ENCODE measurements around the gene RFX2. TPM values are rescaled to one million over a fixed set of nuclear protein-coding genes. Genes with fewer than 3 reads are reported as not detected.

RFX2 gene
- total and polyA plus RNA-seq, 9 of the 15 experiments (the other 6 are each of a cell fraction or from before 2014, with no cell fraction given) = 3.6 to 18.7 (median 8.7) TPM

DNA sequence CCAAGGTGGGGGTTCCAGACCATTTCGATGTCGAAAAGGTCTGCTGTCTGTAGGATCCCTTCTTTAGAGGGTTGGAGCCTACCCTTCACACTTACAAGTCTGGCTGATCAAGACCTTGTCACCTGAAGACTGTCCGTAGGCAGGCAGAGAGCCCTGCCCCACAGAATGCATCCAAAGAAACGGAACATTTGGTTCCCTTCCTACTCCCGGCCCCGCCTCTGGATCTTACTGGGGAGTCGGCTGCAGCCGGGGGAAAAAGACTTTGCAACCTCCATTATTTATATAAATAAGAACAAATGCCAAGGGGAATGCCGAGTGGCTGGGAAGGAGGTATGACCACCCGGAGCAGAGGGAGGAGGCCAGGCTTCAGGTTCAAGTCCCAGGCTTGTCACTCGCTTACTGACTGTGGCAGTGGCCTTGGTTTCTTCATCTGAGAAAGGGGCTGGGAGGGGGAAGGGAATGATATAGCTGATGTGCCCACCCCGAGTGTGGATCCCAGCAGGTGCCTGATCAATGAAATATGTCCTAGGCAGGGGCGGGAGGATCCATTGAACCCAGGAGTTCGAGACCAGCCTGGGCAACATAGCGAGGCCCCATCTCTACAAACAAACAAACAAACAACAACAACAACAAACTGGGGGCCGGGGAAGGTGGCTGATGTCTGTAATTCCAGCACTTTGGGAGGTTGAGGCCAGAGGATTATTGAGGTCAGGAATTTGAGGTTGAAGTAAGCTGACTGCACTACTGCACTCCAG, 48.7 kb downstream of the RFX2 start (continued):
- no peak for TF ChIP-seq HES1 (IDR thresholded peaks at IDR 0.05; ENCODE audit: low read depth)

- Histone ChIP-seq H3K9me3 (replicated peaks; ENCODE audit: control insufficient read depth, insufficient read depth, low read depth, low read length) (no peaks in the 10 kb centered on the region), H4K20me1 (replicated peaks; ENCODE audit: control insufficient read depth, insufficient read depth, low read length) (no peaks in the 10 kb centered on the region), H3K9ac (ENCODE audit: insufficient read depth in 1 of 2, low read depth in 2 of 2, low read length in 2 of 2) (peak overlapping the region; percentile 60 to 88), H3K27ac (ENCODE audit: extremely low read depth, low read depth, low read length) (peak overlapping the region; percentile 85), H3K4me2 (ENCODE audit: insufficient read depth, low read length) (peak overlapping the region; percentile 67), H3K9me1 (ENCODE audit: control insufficient read depth, insufficient read depth, low read length) (no peaks in the 10 kb centered on the region), H3K36me3 (ENCODE audit: control insufficient read depth, insufficient read depth, low read length) (peaks cover 4% of the 10 kb centered on the region; the same call in 1 of the 3 replicates), H3K79me2 (ENCODE audit: control insufficient read depth, insufficient read depth, low read length) (peaks cover 53% of the 10 kb centered on the region), H3K4me1 (replicated peaks in 1 of 2; ENCODE audit: control insufficient read depth in 2 of 2, insufficient read depth in 2 of 2, low read length in 2 of 2) (peaks cover 67 to 74% of the 10 kb centered on the region in 2 experiments), H2AFZ (ENCODE audit: low read depth, low read length) (peak overlapping the region; percentile 74), H3K27me3 (ENCODE audit: control insufficient read depth in 2 of 2, insufficient read depth in 2 of 2, low read length in 2 of 2) (no peaks in the 10 kb centered on the region), H3K4me3 (no peak overlapping the region)
- no TSS peak for BruUV-seq (replicated peaks)
- intact Hi-C loops (cut with micrococcal nuclease) (no loop called here), in situ Hi-C loops (cut with MboI) (no loop called here)
- FAIRE-seq (peak; percentile 94), ATAC-seq (peak; percentile 87), DNase-seq (ENCODE audit: extremely low read depth in 1 of 4, low spot score in 3 of 4) (peak; percentile 92 to 94 (median 94))
- ChIA-PET CTCF (ENCODE audit: low intra/inter-chr PET ratio) (interaction anchor here (0.5 kb wide), 1 partner anchor 9 kb away, joined by 4 read pairs; no protein-coding TSS in a partner anchor), POLR2A (interaction anchor here (0.6 to 1.0 kb wide), 2 partner anchors 32 to 63 kb away, joined by 3 read pairs; no protein-coding TSS in a partner anchor)
- WGBS (ENCODE audit: insufficient coverage, low coverage, missing lambda C conversion rate) = 5% methylated on average over 16 of the region's 21 CpGs
- TF ChIP-seq HDAC3 (IDR thresholded peaks at IDR 0.05; ENCODE audit: borderline replicate concordance, partially characterized antibody) (peak; percentile 94), ZNF318 (IDR thresholded peaks at IDR 0.05; ENCODE audit: borderline replicate concordance in 1 of 2, low read depth in 1 of 2) (peak in 1 of 2 experiments; percentile 92; a peak in 2 of 4 replicates), RB1 (IDR thresholded peaks at IDR 0.05; ENCODE audit: low read depth) (peak; percentile 52; the same call in 1 of the 2 replicates)
- TF ChIP-seq, protein P1, sequence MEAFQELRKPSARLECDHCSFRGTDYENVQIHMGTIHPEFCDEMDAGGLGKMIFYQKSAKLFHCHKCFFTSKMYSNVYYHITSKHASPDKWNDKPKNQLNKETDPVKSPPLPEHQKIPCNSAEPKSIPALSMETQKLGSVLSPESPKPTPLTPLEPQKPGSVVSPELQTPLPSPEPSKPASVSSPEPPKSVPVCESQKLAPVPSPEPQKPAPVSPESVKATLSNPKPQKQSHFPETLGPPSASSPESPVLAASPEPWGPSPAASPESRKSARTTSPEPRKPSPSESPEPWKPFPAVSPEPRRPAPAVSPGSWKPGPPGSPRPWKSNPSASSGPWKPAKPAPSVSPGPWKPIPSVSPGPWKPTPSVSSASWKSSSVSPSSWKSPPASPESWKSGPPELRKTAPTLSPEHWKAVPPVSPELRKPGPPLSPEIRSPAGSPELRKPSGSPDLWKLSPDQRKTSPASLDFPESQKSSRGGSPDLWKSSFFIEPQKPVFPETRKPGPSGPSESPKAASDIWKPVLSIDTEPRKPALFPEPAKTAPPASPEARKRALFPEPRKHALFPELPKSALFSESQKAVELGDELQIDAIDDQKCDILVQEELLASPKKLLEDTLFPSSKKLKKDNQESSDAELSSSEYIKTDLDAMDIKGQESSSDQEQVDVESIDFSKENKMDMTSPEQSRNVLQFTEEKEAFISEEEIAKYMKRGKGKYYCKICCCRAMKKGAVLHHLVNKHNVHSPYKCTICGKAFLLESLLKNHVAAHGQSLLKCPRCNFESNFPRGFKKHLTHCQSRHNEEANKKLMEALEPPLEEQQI (IDR thresholded peaks at IDR 0.05) = no peak
Measured at GRCh38 chr19:6060600-6061375, 49.5 kb downstream of the RFX2 start.
